GM21528 (cell line): ENCODE data around the gene ABCG1.

Source experiments
- ATAC-seq: cut with Tn5 transposase; IDR thresholded peaks from one replicate; pipeline ENCODE4 v1.9.1; 2021; ENCODE audit warnings: mild to moderate bottlenecking, moderate library complexity; ENCODE audit not compliant: unreplicated experiment, low FRiP score

The ABCG1 gene

GRCh38 chr21:42191696-42192595 is 27.0 kb upstream of the ABCG1 start:
- no peak for ATAC-seq

- no peak for ATAC-seq
Measured at GRCh38 chr21:42193131-42193671, 25.7 kb upstream of the ABCG1 start.

DNA sequence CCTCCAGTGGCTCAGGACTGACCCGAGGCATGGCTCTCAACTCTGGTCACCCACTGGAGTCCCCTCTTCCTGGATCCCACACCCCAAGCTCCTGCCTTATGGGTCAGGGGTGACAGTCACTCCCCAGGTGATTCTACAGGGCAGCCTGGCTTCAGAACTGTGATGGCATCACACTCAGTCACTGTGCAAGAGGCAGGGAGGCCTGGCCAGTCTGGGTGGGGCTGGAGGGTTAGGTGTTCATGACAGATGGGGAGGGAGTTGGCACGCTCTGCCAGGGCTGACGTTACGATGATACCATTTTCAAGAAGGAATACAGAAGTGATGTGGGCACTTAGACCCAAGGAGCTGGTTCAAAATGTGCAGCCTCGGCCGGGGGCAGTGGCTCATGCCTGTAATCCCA is 25.2 kb upstream of the ABCG1 start:
- ATAC-seq: no peak

GRCh38 chr21:42194863-42195262 is 24.1 kb upstream of the ABCG1 start:
- ATAC-seq: no peak

DNA sequence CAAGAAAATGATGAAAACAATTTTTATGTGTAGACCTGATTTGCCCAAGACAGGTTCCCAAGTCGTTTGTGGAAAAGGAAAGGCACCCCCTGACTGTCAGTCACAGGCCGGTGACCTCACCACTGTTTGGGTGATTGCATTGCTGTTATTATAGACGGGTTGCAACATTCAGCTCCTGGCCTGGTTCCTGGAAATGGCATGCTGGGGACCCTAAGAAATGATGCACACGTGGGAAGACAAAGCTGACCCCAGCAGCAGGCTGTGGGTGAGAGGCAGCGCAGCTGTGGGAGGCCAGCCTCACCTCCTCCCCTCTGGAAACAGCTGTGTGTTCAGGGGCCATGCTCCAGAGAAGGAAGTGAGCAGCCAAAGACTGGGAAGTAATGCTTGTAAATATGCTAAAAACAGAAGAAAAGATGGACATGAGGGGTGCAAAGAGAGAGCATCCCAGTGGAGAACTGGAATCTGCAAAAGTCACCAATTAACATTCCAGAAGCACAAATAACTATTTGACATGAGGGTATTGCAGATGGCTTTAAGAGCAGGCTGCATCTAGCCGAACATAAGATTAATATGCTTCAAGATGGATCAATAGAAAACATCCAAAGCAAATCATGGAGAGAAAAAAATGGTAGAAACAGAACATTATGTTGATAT is 23.4 kb upstream of the ABCG1 start:
- no peak for ATAC-seq

GRCh38 chr21:42198929-42199867 is 19.7 kb upstream of the ABCG1 start:
- no peak for ATAC-seq

GRCh38 chr21:42199868-42200463 is 19.0 kb upstream of the ABCG1 start:
- no peak for ATAC-seq

DNA sequence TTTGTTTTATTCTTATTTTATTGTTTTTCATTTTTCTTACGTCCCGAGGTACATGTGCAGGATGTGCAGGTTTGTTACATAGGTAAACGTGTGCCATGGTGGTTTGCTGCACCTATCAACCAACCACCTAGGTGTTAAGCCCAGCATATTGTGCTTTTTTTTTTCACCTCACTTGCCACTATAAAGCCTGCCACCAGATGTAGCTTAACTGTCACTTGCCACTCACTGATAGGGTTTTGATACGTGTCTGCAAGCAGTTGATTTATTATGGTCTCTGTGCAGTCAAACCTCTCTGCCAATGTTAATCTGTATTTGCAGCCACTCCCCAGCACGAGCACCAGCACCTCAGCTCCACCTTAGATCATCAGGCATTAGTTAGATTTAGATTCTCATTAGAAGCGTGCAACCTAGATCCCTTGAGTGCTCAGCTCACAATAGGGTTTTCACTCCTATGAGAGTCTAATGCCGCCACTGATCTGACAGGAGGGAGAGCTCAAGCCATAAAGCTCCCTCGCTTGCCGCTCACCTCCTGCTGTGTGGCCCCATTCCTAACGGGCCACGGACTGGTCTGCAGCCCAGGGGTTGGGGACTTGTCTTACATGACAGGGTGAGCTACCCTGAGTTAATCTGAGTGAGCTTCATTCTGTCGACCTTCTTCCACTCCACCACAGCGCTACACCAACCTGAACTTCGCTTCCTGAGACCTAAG is 17.9 kb upstream of the ABCG1 start:
- ATAC-seq: no peak

DNA sequence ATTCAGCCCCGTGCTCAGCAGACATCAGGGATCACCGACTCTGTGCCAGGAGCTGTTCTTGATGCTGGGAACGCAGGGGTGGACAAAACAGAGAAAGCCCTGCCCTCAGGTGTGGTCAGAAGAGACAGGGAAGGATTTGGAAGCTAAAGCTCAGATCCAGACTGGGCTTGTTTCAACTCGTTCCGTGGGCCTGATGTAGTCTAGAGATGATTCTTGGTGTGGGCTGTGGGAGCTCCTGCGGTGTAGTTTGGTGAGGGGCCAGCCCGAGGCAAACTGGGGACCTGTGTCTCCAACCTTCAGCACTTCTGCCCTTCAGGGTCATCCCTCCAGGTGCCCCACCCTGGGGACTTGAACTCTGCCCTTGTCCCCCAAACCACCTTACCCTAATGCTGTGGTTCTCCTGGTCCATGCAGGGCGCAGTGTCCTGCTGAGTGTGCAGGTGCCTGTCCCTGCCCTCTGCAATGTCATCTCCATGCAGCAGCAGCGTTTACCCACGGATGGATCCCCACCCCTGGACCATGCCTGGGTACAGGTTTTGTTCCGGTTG is 17.3 kb upstream of the ABCG1 start:
- ATAC-seq: no peak

- ATAC-seq: no peak
Measured at GRCh38 chr21:42202321-42202720, 16.6 kb upstream of the ABCG1 start.

DNA sequence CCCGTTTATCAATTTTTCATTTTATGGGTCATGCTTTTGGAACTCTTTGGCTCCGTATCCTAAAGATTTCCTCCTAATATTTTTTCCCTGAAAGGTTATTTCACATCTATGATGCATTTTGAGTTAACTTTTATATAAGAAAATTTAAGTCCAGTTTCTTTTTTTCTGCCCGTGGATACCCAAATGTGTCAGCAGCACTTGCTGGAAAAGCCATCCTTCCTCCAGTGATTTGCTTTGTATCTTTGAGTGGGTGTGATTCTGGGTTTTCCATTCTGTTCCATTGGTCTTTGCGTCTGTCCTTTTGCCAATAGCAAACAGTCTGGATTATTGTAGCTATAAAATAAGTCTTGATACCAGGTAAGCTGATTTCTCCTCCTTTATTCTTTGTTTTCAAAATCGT is 15.6 kb upstream of the ABCG1 start:
- no peak for ATAC-seq

DNA sequence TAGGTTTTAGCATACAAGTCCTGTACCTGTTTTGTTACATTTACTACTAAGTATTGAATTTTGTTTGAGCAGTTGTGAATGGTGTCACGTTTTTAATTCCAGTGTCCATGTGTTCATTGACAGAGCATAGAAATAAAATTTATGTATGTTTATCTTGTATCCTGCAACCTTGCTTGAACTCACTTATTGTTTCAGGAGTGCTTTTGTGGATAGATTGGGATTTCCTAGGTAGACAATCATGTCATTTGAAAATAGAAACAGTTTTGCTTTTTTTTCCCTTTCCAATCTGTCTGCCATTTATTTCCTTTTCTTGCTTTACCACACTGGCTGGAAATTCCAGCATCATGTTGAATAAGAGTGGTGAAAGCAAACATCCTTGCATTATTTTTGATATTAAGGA is 15.0 kb upstream of the ABCG1 start:
- ATAC-seq: no peak

GRCh38 chr21:42207426-42207825 is 11.5 kb upstream of the ABCG1 start:
- no peak for ATAC-seq

DNA sequence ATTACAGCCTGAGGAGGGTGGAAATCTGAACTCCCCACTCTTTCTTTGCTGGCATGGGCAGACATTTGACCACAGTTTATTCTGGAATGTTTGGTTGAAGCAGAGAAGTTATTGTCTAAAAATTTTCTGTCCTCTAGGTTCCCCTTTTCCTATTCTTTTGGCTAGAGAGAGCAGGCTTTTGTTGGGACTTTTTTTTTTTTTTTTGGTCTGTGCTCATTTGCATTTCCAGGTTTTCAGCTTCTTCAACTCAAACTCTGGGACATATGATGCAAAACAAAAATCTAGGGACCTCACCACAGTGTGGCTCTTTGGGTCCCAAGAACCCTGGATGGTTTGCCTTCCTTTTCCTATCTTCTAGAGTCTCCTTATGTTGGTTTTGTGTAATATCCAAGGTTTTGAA is 10.9 kb upstream of the ABCG1 start:
- no peak for ATAC-seq

DNA sequence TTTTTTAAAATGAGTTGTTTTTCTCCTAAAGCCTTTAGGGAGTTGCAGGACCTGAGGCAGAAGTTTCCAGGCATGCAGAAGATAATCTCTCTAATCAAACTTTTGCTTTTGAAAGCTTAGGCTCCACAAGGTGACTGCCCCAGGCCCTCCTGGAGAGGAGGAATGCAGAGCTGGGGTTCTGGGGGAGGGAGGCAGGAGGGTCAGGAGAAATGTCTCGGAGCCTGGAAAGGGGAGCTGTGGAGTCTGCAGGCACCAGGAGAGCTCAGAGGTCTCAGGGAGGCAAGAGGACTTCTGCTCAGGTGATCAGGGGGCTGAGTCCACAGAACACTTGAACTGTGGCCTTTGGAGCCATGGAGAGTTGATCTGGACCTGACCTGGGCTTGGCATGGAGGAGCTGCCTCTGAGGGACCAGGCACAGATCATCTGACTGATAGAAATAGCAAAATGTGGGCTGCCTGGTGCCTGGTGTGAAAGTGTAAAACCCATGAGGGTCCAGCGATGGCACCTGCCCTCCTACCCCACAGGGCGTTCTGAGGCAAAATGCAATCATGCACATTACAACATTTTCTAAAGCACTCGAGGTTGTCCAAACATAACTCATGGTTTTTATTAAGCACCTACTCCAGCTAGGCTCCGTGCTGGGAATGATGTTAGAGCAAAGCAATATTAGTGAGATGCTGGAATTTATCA is 10.0 kb upstream of the ABCG1 start:
- ATAC-seq: no peak

DNA sequence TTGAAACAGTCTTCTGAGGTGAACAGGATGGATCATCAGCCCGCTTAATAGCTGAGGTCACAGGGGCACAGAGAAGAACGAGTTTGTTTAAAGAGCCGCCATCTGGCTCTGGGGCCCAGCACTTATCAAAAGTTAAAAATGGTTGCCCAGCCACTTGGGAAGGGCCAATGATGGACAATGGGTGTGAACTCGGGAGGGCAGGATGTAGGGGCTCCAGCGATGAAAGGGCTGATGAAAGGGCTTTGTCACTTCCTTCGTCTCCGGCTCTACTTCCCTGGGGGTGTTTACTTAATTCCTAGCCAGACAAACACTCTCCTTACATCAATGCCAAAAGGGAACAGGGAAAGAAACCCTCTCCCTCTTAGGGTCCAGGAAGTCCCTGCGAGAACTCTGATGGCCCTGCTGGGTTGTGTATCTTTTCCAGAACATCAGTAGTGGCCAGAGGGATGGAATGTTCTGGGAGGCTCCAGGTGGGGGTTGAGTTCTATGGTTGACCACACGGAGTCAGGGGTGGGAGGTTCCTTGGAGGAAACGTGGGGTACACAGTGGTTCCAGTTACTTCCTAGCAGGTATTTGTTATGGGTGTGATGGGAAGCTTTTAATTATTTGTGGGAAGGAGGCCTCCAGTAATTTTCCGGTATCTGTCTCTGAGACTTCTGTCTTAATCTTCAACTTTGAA is 9.0 kb upstream of the ABCG1 start:
- ATAC-seq: no peak

DNA sequence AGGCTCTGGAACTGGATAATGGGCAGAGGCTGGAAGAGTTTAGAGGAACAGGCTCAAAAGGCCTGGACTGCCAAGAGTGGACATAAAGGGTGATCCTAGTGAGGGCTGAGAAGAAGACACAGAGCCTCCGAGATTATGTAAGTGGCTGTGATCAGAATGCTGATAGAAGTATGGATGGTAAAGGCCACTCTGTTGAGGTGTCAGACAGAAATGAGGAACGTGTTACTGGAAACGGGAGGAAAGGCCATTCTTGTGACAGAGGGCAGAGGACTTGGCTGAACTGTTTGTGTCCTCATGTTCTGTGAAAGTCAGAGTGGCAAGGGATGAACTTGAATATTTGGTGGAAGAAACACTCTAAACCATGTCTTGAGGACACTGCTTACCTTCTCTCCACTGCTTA is 6.7 kb upstream of the ABCG1 start:
- ATAC-seq: no peak

DNA sequence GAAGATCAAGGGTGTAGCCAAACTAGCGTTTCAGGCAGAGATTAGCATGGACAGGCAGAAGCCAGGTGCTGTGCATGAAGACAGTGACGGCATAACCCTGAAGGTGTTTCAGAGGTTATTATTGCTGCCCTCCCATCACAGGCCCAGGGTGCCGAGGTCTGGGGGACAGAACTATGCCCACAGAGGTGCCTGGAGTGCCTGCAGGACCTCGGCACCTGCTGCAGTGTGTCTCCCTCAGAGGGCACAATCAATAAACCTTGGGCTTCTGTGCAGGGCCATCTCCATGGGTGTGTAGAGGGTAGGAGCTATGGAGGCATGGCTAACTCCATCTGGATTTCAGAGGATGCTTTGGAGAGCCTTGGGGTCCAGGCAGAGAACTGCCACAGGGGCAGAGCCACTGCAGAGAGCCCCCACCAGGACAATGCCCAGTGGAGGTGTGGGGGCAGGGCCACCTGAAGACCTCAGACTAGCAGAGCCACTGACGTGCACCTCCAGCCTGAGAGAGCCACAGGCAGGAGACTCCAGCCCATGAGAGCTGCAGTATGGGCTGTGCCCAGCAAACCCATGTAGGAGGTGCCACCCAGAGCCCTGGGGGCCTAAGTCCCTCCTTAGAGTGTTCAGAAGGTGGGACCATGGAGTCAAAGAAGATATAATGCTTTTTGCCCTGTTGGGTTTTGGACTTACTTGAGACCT is 5.7 kb upstream of the ABCG1 start:
- no peak for ATAC-seq
